ENCODE data around the gene ECHDC3. TPM values are rescaled to one million over a fixed set of nuclear protein-coding genes. Genes with fewer than 3 reads are reported as not detected.

The ECHDC3 gene
- total RNA-seq, 1 experiment from 2014 or later = 30.1 TPM

DNA sequence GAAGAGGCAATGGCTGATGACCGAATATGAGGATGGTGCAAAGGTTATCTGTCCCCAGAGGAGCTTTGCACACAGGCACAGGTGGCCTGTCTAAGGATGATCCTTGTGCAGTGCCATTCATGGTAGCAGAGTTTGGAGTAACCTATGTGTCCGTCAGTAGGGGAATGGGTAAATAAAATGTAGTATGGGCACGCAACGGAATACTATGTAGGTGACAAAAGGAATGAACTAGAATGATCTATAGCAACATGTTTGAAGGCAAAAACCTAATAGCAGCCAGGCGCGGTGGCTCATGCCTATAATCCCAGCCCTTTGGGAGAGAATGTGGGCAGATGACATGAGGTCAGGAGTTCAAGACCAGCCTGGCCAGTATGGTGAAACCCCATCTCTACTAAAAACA, 41.6 kb upstream of the ECHDC3 start:
- DNase-seq = no peak
- TF ChIP-seq, protein P1, sequence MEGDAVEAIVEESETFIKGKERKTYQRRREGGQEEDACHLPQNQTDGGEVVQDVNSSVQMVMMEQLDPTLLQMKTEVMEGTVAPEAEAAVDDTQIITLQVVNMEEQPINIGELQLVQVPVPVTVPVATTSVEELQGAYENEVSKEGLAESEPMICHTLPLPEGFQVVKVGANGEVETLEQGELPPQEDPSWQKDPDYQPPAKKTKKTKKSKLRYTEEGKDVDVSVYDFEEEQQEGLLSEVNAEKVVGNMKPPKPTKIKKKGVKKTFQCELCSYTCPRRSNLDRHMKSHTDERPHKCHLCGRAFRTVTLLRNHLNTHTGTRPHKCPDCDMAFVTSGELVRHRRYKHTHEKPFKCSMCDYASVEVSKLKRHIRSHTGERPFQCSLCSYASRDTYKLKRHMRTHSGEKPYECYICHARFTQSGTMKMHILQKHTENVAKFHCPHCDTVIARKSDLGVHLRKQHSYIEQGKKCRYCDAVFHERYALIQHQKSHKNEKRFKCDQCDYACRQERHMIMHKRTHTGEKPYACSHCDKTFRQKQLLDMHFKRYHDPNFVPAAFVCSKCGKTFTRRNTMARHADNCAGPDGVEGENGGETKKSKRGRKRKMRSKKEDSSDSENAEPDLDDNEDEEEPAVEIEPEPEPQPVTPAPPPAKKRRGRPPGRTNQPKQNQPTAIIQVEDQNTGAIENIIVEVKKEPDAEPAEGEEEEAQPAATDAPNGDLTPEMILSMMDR (IDR thresholded peaks at IDR 0.05; ENCODE audit: insufficient read depth in 1 of 2, low read depth in 1 of 2, low read length in 1 of 2, severe bottlenecking in 1 of 2, unreplicated experiment in 1 of 2) = no peak
- no peaks in the 10 kb centered on the region for H3K27me3 ChIP-seq (replicated peaks; ENCODE audit: control insufficient read depth, insufficient read depth, low read length)
- no TSS peak for BruUV-seq (replicated peaks)
- H3K9me3 Mint-ChIP-seq (ENCODE audit: unreplicated experiment) = no peaks in the 10 kb centered on the region
- H3K36me3 Mint-ChIP-seq (ENCODE audit: insufficient read depth, unreplicated experiment) = no peaks in the 10 kb centered on the region
- H3K27me3 Mint-ChIP-seq (ENCODE audit: insufficient read depth, unreplicated experiment) = no peaks in the 10 kb centered on the region
- H3K4me3 ChIP-seq (ENCODE audit: low read depth, low read length) = no peak overlapping the region
- peaks cover 14% of the 10 kb centered on the region for H3K4me1 Mint-ChIP-seq (ENCODE audit: low read depth, unreplicated experiment)
- H3K27ac Mint-ChIP-seq (ENCODE audit: unreplicated experiment) = no peak overlapping the region
- no peaks in the 10 kb centered on the region for H3K9me3 ChIP-seq
- intact Hi-C loops (cut with micrococcal nuclease; ENCODE audit: unreplicated experiment) = no loop called here
- ChIA-PET CTCF (no interaction called here), POLR2A (no interaction called here)
- no peak overlapping the region for H3K4me3 Mint-ChIP-seq (ENCODE audit: unreplicated experiment)
- H3K36me3 ChIP-seq (ENCODE audit: control insufficient read depth, insufficient read depth, low read length) = no peaks in the 10 kb centered on the region
- H3K4me1 ChIP-seq = peaks cover 9% of the 10 kb centered on the region

DNA sequence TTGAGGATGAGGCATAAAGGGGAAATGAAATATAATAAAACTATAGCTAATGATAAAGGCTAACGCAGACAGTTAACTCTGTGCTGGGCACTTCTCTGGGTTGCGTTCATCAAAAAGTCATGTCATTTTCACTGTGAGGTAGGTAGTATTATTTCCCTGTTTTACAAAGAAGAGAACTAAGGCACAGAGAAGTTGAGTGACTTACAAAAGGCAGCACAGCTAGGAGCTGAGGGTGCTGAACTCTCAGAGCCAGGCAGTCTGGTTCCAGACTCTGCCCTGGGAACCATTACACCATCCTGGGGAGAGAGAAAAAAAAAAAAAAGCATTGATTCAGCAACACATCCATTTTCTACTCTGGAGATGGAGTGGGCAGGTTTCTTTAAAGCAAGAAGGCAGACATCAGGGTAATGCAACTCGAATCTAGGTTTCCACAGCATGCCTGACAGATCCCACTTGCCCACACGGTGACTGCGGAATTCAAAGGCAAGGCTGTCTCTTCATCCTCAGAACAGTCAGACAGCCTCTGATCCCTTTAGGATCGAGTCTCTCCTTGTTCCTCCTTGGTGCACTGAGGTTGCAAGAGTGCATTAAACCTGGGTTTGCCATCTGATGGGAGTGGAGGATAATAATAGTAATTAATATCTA, 40.6 kb upstream of the ECHDC3 start:
- ChIA-PET POLR2A (no interaction called here), CTCF (no interaction called here)
- Mint-ChIP-seq H3K27me3 (ENCODE audit: insufficient read depth, unreplicated experiment) (no peaks in the 10 kb centered on the region), H3K4me3 (ENCODE audit: unreplicated experiment) (no peak overlapping the region), H3K4me1 (ENCODE audit: low read depth, unreplicated experiment) (peaks cover 14% of the 10 kb centered on the region), H3K36me3 (ENCODE audit: insufficient read depth, unreplicated experiment) (no peaks in the 10 kb centered on the region), H3K9me3 (ENCODE audit: unreplicated experiment) (no peaks in the 10 kb centered on the region), H3K27ac (ENCODE audit: unreplicated experiment) (no peak overlapping the region)
- DNase-seq = no peak
- no TSS peak for BruUV-seq (replicated peaks)
- Histone ChIP-seq H3K4me1 (peaks cover 9% of the 10 kb centered on the region), H3K36me3 (ENCODE audit: control insufficient read depth, insufficient read depth, low read length) (no peaks in the 10 kb centered on the region), H3K9me3 (no peaks in the 10 kb centered on the region), H3K27me3 (replicated peaks; ENCODE audit: control insufficient read depth, insufficient read depth, low read length) (no peaks in the 10 kb centered on the region), H3K4me3 (ENCODE audit: low read depth, low read length) (no peak overlapping the region)
- TF ChIP-seq, protein P1 (IDR thresholded peaks at IDR 0.05; ENCODE audit: insufficient read depth in 1 of 2, low read depth in 1 of 2, low read length in 1 of 2, severe bottlenecking in 1 of 2, unreplicated experiment in 1 of 2) = no peak
- intact Hi-C loops (cut with micrococcal nuclease; ENCODE audit: unreplicated experiment) = no loop called here

DNA sequence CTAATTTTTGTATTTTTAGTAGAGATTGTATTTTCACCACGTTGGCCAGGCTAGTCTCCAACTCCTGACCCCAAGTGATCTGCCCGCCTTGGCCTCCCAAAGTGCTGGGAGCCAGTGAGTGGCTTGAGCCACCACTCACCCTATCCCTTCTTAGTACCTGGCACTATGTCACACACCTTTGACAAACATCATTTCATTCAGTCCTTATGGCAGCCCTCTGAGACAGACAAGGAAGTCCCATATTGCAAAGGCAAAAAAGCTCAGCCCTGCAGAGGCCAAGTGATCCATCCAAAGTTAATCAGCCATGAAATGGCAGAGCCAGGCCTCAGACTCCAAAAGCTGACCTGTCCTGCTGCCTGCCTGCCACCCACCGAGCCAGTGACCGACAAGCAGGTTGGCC, 39.9 kb upstream of the ECHDC3 start:
- Histone ChIP-seq H3K9me3 (no peaks in the 10 kb centered on the region), H3K36me3 (ENCODE audit: control insufficient read depth, insufficient read depth, low read length) (no peaks in the 10 kb centered on the region), H3K4me3 (ENCODE audit: low read depth, low read length) (no peak overlapping the region), H3K4me1 (peaks cover 9% of the 10 kb centered on the region), H3K27me3 (replicated peaks; ENCODE audit: control insufficient read depth, insufficient read depth, low read length) (no peaks in the 10 kb centered on the region)
- no TSS peak for BruUV-seq (replicated peaks)
- no peak overlapping the region for H3K27ac Mint-ChIP-seq (ENCODE audit: unreplicated experiment)
- ChIA-PET POLR2A (no interaction called here), CTCF (no interaction called here)
- no peak overlapping the region for H3K4me3 Mint-ChIP-seq (ENCODE audit: unreplicated experiment)
- no peaks in the 10 kb centered on the region for H3K27me3 Mint-ChIP-seq (ENCODE audit: insufficient read depth, unreplicated experiment)
- no peaks in the 10 kb centered on the region for H3K36me3 Mint-ChIP-seq (ENCODE audit: insufficient read depth, unreplicated experiment)
- intact Hi-C loops (cut with micrococcal nuclease; ENCODE audit: unreplicated experiment) = no loop called here
- TF ChIP-seq, protein P1 (IDR thresholded peaks at IDR 0.05; ENCODE audit: insufficient read depth in 1 of 2, low read depth in 1 of 2, low read length in 1 of 2, severe bottlenecking in 1 of 2, unreplicated experiment in 1 of 2) = no peak
- DNase-seq = no peak
- no peaks in the 10 kb centered on the region for H3K9me3 Mint-ChIP-seq (ENCODE audit: unreplicated experiment)
- H3K4me1 Mint-ChIP-seq (ENCODE audit: low read depth, unreplicated experiment) = peaks cover 14% of the 10 kb centered on the region
